ENCODE results near the gene ATP11C. TPM values are rescaled to one million over a fixed set of nuclear protein-coding genes. Genes with fewer than 3 reads are reported as not detected.

Gene ATP11C
- total and polyA plus RNA-seq, 10 of the 15 experiments (the other 5 are each of a cell fraction or from before 2014, with no cell fraction given) = 16.2 to 44.0 (median 24.8) TPM

DNA sequence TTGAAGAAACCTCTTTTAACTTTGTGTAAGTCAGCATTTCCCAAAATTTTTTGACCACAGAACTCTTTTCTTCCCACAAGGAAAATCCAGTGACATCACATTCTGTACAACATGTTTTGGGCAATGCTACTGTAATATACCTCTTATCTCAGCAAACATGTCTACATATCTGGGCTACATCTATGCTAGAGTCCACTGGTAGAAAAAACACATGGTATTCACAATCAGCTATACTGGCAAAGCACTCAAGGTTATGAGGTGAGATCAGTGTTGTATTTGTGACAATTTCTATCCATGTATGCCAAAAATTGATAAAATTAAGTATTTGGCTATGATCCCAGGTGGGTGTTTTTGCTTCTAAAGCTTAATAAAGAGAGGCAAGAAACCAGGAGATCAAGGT, 98.0 kb downstream of the ATP11C start (continued):
- TF ChIP-seq CUX1 (IDR thresholded peaks at IDR 0.05; ENCODE audit: insufficient replicate concordance, low read depth, low read length) = no peak

DNA sequence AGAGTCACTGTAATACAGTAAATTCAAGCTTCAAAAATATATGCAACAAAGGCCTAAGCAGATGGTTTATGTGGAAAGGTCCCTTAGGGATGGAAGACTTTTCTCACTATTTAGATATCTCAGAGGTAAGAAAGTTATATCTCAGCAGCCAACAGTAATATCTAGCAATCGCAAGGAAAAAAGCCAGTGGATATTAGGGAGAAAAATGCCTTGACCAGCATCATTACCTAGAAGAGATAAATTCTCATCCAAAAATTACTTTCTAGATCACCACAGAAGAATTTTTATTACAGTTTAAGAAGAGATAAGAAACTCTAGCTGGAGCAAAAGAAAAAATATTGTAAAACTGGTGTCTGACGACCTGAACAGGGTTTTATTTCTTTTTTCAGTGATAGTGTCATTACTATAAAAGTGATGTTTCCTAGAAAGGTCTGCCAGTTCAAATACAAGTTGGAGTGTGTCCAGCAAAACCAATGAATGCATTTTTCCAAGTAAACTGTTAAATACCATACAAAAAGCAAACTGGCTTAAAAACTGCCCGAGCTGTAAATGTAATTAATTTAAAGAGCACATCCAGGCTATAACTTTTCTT, 100.0 kb downstream of the ATP11C start:
- in situ Hi-C loops (cut with MboI) = no loop called here
- H3K9ac ChIP-seq (ENCODE audit: control insufficient read depth, insufficient read depth, low read length) = no peak overlapping the region
- intact Hi-C loops (cut with micrococcal nuclease; ENCODE audit: unreplicated experiment) = no loop called here
- FAIRE-seq = no peak
- peaks cover 7% of the 10 kb centered on the region for H3K4me1 ChIP-seq (ENCODE audit: control insufficient read depth, insufficient read depth, low read length)
- ChIA-PET SMC1A (ENCODE audit: uncharacterized antibody, unreplicated experiment) (interaction anchor here (0.9 to 1.0 kb wide), 2 partner anchors 10 to 36 kb away, joined by 3 read pairs; no protein-coding TSS in a partner anchor), POLR2A (no interaction called here), CTCF (no interaction called here), RAD21 (ENCODE audit: unreplicated experiment) (no interaction called here)
- no peak for TF ChIP-seq NRF1 (conservative IDR thresholded peaks at IDR 0.05; ENCODE audit: low read depth, low read length)
- TF ChIP-seq RCOR1 (conservative IDR thresholded peaks at IDR 0.05; ENCODE audit: low read depth, low read length) = no peak
- no peak for TF ChIP-seq RBBP5 (conservative IDR thresholded peaks at IDR 0.05)
- no peak for TF ChIP-seq MYB (IDR thresholded peaks at IDR 0.05; ENCODE audit: borderline replicate concordance, low read depth, low read length)
- TF ChIP-seq RELA (IDR thresholded peaks at IDR 0.05; ENCODE audit: borderline replicate concordance, partially characterized antibody) = no peak
- TF ChIP-seq BMI1 (IDR thresholded peaks at IDR 0.05; ENCODE audit: borderline replicate concordance) = no peak
- TF ChIP-seq NR2F1 (conservative IDR thresholded peaks at IDR 0.05) = no peak
- TF ChIP-seq, protein P1, sequence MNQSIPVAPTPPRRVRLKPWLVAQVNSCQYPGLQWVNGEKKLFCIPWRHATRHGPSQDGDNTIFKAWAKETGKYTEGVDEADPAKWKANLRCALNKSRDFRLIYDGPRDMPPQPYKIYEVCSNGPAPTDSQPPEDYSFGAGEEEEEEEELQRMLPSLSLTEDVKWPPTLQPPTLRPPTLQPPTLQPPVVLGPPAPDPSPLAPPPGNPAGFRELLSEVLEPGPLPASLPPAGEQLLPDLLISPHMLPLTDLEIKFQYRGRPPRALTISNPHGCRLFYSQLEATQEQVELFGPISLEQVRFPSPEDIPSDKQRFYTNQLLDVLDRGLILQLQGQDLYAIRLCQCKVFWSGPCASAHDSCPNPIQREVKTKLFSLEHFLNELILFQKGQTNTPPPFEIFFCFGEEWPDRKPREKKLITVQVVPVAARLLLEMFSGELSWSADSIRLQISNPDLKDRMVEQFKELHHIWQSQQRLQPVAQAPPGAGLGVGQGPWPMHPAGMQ (IDR thresholded peaks at IDR 0.05; ENCODE audit: borderline replicate concordance) = no peak
- no peak for TF ChIP-seq MTA3 (IDR thresholded peaks at IDR 0.05; ENCODE audit: borderline replicate concordance, low read length)
- TF ChIP-seq CBX3 (IDR thresholded peaks at IDR 0.05; ENCODE audit: borderline replicate concordance, low read depth) = no peak
- no peak for TF ChIP-seq HDAC2 (IDR thresholded peaks at IDR 0.05)
- TF ChIP-seq RFX5 (IDR thresholded peaks at IDR 0.05; ENCODE audit: low read depth, low read length) = no peak
- no peak for TF ChIP-seq SREBF1 (IDR thresholded peaks at IDR 0.05; ENCODE audit: low read length)
- TF ChIP-seq SRF (IDR thresholded peaks at IDR 0.05; ENCODE audit: low read depth in 2 of 2, low read length in 2 of 2) = no peak
- TF ChIP-seq KDM1A (IDR thresholded peaks at IDR 0.05; ENCODE audit: borderline replicate concordance) = no peak
- no peak for TF ChIP-seq ZZZ3 (IDR thresholded peaks at IDR 0.05; ENCODE audit: control insufficient read depth, insufficient read length, low read depth)
- H3K36me3 ChIP-seq (ENCODE audit: control insufficient read depth in 2 of 2, insufficient read depth in 2 of 2, low read length in 1 of 2) = no peaks in the 10 kb centered on the region
- no peak for DNase-seq (ENCODE audit: low read depth, low spot score)
- no peak overlapping the region for H3K4me3 ChIP-seq
- H3K79me2 ChIP-seq (ENCODE audit: control insufficient read depth, insufficient read depth, low read length) = peaks cover 3% of the 10 kb centered on the region
- H2AFZ ChIP-seq (ENCODE audit: control insufficient read depth, low read depth, low read length) = no peak overlapping the region
- WGBS (ENCODE audit: insufficient coverage, insufficient replicate concordance, low lambda C conversion rate, missing lambda C conversion rate) = 60% methylated on average over 3 of the region's 3 CpGs
- BruUV-seq (replicated peaks) = no TSS peak
- H3K27me3 ChIP-seq (replicated peaks in 1 of 2; ENCODE audit: control insufficient read depth in 2 of 2, insufficient read depth in 2 of 2, low read length in 1 of 2) = no peaks in the 10 kb centered on the region
- no peaks in the 10 kb centered on the region for H3K9me3 ChIP-seq (replicated peaks; ENCODE audit: control insufficient read depth, insufficient read depth, low read length)
- no peak for ATAC-seq
- H4K20me1 ChIP-seq (ENCODE audit: control insufficient read depth, insufficient read depth) = no peaks in the 10 kb centered on the region
- H3K27ac ChIP-seq (ENCODE audit: control insufficient read depth, insufficient read depth) = no peak overlapping the region
- no peak overlapping the region for H3K4me2 ChIP-seq (ENCODE audit: control insufficient read depth, insufficient read depth)
